A549 (cell line): ENCODE data around the gene SPECC1.

ENCODE experiments used
- CHD2 ChIP-seq: fragments of 150-350 bp; IDR thresholded peaks from 2 replicates; pipeline ENCODE4 v1.6.1; 2014; ENCODE audit warnings: low read length; ENCODE audit not compliant: partially characterized antibody
- CTCF ChIP-seq: fragments of >200 bp; sonication (Bioruptor Twin); formaldehyde crosslinking; IDR thresholded peaks from 3 replicates; pipeline ENCODE4 v1.5.1; 2016
- HDAC2 ChIP-seq: fragments of 200-600 bp; sonication (generic); IDR thresholded peaks from 2 replicates; pipeline ENCODE4 v1.6.1; 2016
- KDM1A ChIP-seq: fragments of 200-600 bp; sonication (generic); IDR thresholded peaks from 2 replicates; pipeline ENCODE4 v1.6.1; 2016; ENCODE audit warnings: low read depth, mild to moderate bottlenecking
- RAD21 ChIP-seq, 2 experiments: fragments of >200 bp in 1 of 2; sonication (Bioruptor Twin) in 1 of 2; formaldehyde crosslinking in 1 of 2; IDR thresholded peaks in 1 of 2; conservative IDR thresholded peaks in 1 of 2; 2 replicates in 1 of 2; 3 replicates in 1 of 2; pipeline ENCODE4 v1.6.1; 2012 to 2018; ENCODE audit warnings: inconsistent platforms in 1 of 2
- REST ChIP-seq: fragments of 200-600 bp; sonication (generic); IDR thresholded peaks from 2 replicates; pipeline ENCODE4 v1.6.1; 2016; ENCODE audit warnings: antibody characterized with exemption, mild to moderate bottlenecking, moderate library complexity

DNA sequence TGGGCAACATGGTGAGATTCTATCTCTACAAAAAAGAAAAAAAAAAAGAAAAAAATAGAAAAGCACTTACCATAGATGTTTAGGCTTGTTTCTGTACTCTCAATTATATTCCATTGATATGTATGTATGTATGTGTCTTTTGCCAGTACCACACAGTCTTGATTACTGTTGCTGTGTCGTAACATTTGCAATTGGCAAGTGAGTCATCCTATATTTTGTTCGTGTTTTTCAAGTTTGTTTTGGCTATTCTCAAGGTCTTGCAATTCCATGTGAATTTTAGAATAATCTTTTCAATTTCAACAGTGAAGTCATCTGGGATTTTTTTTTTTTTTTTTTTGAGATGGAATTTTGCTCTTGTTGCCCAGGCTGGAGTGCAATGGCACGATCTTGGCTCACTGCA lies 19.3 kb downstream of the SPECC1 start:
- TF ChIP-seq REST (no peak), CHD2 (no peak), CTCF (no peak), RAD21 (conservative IDR thresholded peaks at IDR 0.05 in 1 of 2, IDR thresholded peaks at IDR 0.05 in 1 of 2) (no peak), KDM1A (no peak), HDAC2 (no peak)
